Hematopoietic multipotent progenitor cell treated with erythropoietin and hydrocortisone succinate and interleukin-3 and kit ligand, for 8 days (in vitro differentiated cells): ENCODE results near the gene GPR55.
A peak's percentile ranks its signal among the peaks of the same experiment; 100 is the strongest.

ENCODE experiments used
- DNase-seq: peaks from one replicate; pipeline ENCODE4 v3.0.0-alpha.2; 2015

Gene GPR55

GRCh38 chr2:230865766-230866755 is 59.0 kb downstream of the GPR55 start:
- DNase-seq: no peak

DNA sequence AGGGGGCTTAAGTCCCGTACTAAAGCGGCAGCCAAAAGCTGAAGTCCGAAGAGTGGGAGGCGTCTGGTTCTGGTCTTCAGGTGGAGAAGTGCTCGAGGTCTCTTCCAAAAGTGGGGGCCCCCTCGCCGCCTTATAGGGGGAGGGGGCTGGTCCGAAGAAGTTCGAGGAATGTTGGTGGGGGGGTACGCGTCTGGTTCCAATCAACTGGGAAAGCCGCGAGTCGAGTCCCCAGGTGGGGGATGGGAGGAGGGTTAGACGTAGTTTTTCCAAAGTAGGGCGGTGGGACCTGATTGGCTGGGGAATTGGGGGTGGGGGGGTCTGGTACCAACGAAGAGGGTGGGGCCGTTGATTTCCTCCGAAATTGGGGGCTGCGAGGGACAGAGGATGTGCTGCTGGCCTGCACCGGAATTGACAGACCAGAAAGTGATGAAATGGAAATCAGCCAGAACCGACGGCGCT is 59.7 kb downstream of the GPR55 start:
- DNase-seq: no peak

DNA sequence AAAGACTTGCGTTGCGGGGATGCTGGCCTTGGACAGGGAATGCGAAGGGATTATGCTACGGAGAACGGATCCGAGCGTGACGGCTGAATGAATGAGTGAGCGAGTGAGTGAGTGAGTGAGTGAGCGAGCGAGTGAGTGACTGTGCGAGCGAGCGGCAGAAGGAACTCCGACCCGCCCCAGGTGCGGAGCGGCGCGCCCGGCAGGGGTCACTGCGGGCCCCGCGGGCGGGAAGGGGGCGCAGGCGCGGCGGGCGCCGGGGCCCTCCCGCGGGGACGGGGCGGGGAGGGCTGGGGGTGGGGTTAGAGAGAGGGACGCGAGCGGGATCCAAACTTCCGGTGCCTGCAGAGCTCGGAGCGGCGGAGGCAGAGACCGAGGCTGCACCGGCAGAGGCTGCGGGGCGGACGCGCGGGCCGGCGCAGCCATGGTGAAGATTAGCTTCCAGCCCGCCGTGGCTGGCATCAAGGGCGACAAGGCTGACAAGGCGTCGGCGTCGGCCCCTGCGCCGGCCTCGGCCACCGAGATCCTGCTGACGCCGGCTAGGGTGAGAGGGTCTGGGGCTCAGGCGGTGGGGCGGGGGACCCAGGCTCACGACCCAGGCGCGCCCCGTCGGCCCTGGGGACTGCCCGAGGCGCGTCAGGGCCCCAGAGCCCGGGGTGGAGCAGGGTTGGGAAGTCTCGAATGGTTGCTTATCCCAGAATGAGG is 60.3 kb downstream of the GPR55 start, which contains the start of gene ITM2C:
TSS of gene ITM2C (plus strand) at position 338 of the 702 bp plus-strand sequence. CDS start at position 422, 84 bp downstream.
- peak; percentile 48 for DNase-seq

DNA sequence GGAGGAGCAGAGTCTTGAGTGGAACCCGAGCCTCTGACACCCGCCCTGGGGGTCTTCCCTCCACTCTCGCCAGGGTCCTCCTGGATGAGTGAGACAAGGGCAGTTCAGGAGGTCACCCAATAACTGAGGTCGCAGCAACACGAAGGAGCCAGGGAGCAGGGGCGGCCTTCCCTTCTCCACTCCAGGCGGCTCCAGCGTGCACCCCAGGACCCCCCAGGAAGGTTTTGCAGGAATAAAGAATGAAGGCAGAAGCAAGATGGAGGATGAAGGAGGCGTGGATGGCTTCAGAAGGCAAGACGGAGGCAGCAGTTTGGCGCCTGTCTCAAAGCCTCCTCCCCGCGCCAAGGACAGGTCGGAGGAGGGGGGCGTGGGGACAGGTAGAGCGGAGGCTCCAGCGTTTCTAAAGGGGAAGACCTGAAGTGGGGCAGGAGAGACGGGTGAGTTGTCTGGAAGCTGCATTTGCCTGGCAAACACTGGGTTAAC is 60.9 kb downstream of the GPR55 start:
- DNase-seq: no peak

DNA sequence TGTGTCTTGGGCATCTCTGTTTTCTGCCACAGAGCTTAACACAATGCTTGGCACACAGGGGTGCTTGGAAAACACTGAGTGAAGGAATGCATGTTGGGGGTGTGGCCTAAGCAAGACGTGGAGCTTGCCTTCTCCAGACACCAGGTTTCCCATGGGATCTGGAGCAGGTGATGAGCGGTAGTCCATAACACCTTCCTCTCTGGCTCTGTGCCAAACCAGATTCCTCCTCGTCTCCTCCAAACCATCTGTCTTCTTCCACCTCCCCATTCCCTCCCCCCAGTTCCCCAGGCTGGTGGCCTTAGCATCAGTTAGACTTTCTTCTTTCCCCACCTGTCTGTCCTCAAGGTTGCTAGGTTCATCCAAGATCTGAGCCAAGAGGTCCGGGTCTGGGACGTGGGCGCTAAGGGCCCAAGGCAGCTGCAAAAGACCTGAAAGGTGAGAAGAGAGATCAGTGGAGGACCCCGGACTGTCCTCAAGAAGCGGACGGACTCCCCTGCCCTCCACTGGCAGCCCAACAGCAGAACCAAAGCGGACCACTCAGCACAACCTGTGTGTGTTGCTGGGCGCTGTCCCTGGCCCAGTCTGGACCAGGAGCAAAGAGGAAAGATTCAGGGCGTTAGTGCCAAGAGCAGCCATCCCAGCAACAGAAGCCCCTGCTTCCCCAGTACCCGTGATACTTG is 61.5 kb downstream of the GPR55 start:
- no peak for DNase-seq

- DNase-seq: no peak
Observed at GRCh38 chr2:230863031-230863430, 62.0 kb downstream of the GPR55 start.

DNA sequence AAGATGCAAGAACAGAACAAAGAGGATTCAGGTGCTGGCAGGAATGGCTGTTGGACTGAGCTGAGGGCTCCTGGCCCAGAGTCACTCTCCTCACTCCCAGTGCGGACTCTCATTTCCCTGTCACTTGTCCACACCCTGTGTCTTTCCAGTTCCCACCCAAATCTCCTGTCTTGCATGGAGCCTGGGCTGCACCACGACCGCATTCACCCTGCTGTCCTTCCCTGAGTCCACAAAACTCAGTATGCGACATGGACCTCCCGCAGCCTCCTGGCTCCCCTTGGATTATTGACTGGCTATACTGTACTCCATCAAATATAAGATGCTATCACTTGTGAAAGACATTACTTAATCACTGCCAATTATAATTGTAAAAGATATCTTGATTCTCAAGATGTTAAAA is 62.8 kb downstream of the GPR55 start:
- no peak for DNase-seq

DNA sequence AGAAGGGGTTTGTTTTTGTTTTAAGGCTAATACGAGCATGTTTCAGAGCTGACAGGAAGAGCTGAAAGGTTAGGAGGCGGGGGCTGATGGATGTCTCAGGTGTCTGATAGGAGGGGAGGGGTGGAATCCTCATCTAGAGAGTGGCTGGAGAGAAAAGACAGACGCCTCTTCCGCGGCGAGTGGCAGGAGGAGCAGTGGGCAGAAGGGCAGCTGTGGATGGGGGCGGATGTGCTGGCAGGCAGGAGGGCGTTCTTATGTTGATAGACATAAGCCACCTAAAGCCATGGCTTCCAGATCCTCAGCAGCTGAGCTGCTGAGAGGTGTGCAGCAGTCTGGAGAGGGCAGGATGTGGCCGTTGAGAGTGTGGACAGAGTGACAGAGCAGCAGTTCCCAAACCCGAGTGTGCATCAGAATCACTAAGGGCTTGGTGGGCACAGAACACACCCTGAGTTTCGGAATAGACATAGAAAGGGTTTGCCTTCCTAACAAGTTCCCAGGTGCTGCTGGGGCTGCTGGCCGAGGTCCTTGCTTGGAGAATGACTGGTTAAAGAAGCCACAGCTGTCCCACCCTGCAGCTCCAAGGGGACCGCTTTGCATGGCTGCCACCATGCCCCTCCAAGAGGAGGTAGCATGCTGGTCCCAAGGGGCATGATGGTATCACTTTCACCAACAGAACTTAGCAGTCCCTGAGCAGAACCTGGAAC is 63.3 kb downstream of the GPR55 start:
- DNase-seq: no peak
